HG03469 (cell line): ENCODE results near the gene GMPPB.
A peak's percentile ranks its signal among the peaks of the same experiment; 100 is the strongest.
"Not testable (repeated sequence)": the region's sequence is repeated elsewhere in the genome, so short reads cannot be mapped to it uniquely, and the experiment has no call there.

ENCODE experiments used
- ATAC-seq: cut with Tn5 transposase; IDR thresholded peaks from one replicate; pipeline ENCODE4 v1.9.1; 2021; ENCODE audit warnings: mild to moderate bottlenecking, moderate library complexity, moderate number of reproducible peaks; ENCODE audit not compliant: unreplicated experiment

Gene GMPPB

GRCh38 chr3:49694409-49695070, 29.2 kb downstream of the GMPPB start:
- ATAC-seq: not testable (repeated sequence)

GRCh38 chr3:49691481-49691880, 32.3 kb downstream of the GMPPB start:
- not testable (repeated sequence) for ATAC-seq

GRCh38 chr3:49690856-49691255, 32.9 kb downstream of the GMPPB start:
- ATAC-seq: not testable (repeated sequence)

GRCh38 chr3:49689908-49690624, 33.7 kb downstream of the GMPPB start:
- not testable (repeated sequence) for ATAC-seq

GRCh38 chr3:49689046-49689907, 34.5 kb downstream of the GMPPB start, which contains the start of the genes MST1 and RNF123:
Gene MST1, minus strand, starts transcription at chr3:49689474. Its CDS starts 783 bp downstream, at chr3:49688691.
Gene RNF123, plus strand, starts transcription at chr3:49689557. Its CDS starts 1,609 bp downstream, at chr3:49691166.
- ATAC-seq: no peak

GRCh38 chr3:49688338-49689045, 35.3 kb downstream of the GMPPB start:
- not testable (repeated sequence) for ATAC-seq

GRCh38 chr3:49687424-49687795, 36.3 kb downstream of the GMPPB start:
- ATAC-seq: not testable (repeated sequence)

GRCh38 chr3:49686769-49687423, 36.9 kb downstream of the GMPPB start:
- ATAC-seq: not testable (repeated sequence)

- ATAC-seq: not testable (repeated sequence)
Observed at GRCh38 chr3:49686346-49686745, 37.4 kb downstream of the GMPPB start.

- ATAC-seq: not testable (repeated sequence)
Observed at GRCh38 chr3:49685846-49686245, 37.9 kb downstream of the GMPPB start.

- ATAC-seq: not testable (repeated sequence)
Observed at GRCh38 chr3:49685103-49685502, 38.6 kb downstream of the GMPPB start.

- not testable (repeated sequence) for ATAC-seq
Observed at GRCh38 chr3:49684453-49684852, 39.3 kb downstream of the GMPPB start.

- no peak for ATAC-seq
Observed at GRCh38 chr3:49683162-49683561, 40.6 kb downstream of the GMPPB start.

- no peak for ATAC-seq
Observed at GRCh38 chr3:49681543-49681942, 42.2 kb downstream of the GMPPB start.

- no peak for ATAC-seq
Observed at GRCh38 chr3:49681232-49681522, 42.6 kb downstream of the GMPPB start.

GRCh38 chr3:49680493-49681231, 43.1 kb downstream of the GMPPB start:
- ATAC-seq: no peak

- no peak for ATAC-seq
Observed at GRCh38 chr3:49675912-49676311, 47.8 kb downstream of the GMPPB start.

GRCh38 chr3:49674497-49674983, 49.2 kb downstream of the GMPPB start:
- peak; percentile 23 for ATAC-seq

- ATAC-seq: peak; percentile 57
Observed at GRCh38 chr3:49673715-49674496, 49.8 kb downstream of the GMPPB start, which contains the start of gene APEH. Gene APEH, plus strand, starts transcription at chr3:49674351. Its CDS starts 51 bp downstream, at chr3:49674402.
